H9 (cell line): Measurements from ENCODE around the gene OR51E1. TPM values are rescaled to one million over a fixed set of nuclear protein-coding genes. Genes with fewer than 3 reads are reported as not detected.

ENCODE experiments used
- DNase-seq: peaks from one replicate; pipeline ENCODE4 v3.0.0-alpha.2; 2017
- H2AFZ ChIP-seq: one replicate; pipeline ENCODE4 v1.6.1; 2013; ENCODE audit warnings: mild to moderate bottlenecking, low read length, control low read depth, moderate library complexity
- H2AK5ac ChIP-seq: 2 replicates; pipeline ENCODE4 v1.6.1; 2013; ENCODE audit warnings: low read length, control low read depth, mixed read lengths; ENCODE audit not compliant: insufficient read length
- H2BK120ac ChIP-seq: one replicate; pipeline ENCODE4 v1.6.1; 2013; ENCODE audit warnings: low read depth, mild to moderate bottlenecking, low read length, control low read depth, inconsistent platforms; ENCODE audit not compliant: poor library complexity, severe bottlenecking
- H2BK12ac ChIP-seq: 2 replicates; pipeline ENCODE4 v1.6.1; 2013; ENCODE audit warnings: low read length, control low read depth, mixed read lengths, low read depth; ENCODE audit not compliant: insufficient read length
- H2BK15ac ChIP-seq: 2 replicates; pipeline ENCODE4 v1.6.1; 2013; ENCODE audit warnings: low read depth, low read length, control low read depth
- H2BK20ac ChIP-seq: one replicate; pipeline ENCODE4 v1.6.1; 2013; ENCODE audit warnings: low read depth, mild to moderate bottlenecking, low read length, control low read depth, inconsistent platforms; ENCODE audit not compliant: poor library complexity, severe bottlenecking
- H2BK5ac ChIP-seq: 2 replicates; pipeline ENCODE4 v1.6.1; 2013; ENCODE audit warnings: low read length, control low read depth, mixed read lengths; ENCODE audit not compliant: insufficient read length
- H3K14ac ChIP-seq: 2 replicates; pipeline ENCODE4 v1.6.1; 2013; ENCODE audit warnings: low read length, control low read depth; ENCODE audit not compliant: insufficient read depth
- H3K18ac ChIP-seq: 2 replicates; pipeline ENCODE4 v1.6.1; 2013; ENCODE audit warnings: low read depth, mild to moderate bottlenecking, mixed read lengths, low read length, control low read depth; ENCODE audit not compliant: insufficient read length
- H3K23ac ChIP-seq: 2 replicates; pipeline ENCODE4 v1.6.1; 2013; ENCODE audit warnings: low read length, control low read depth, mixed read lengths, low read depth; ENCODE audit not compliant: insufficient read length
- H3K23me2 ChIP-seq: 2 replicates; pipeline ENCODE4 v1.6.1; 2013; ENCODE audit warnings: low read depth, mild to moderate bottlenecking, mixed read lengths, low read length, control low read depth; ENCODE audit not compliant: insufficient read length, poor library complexity, severe bottlenecking
- H3K27ac ChIP-seq: 2 replicates; pipeline ENCODE4 v1.5.1; 2013; ENCODE audit warnings: low read length, control low read depth, mixed read lengths, low read depth; ENCODE audit not compliant: insufficient read length
- H3K27me3 ChIP-seq: 2 replicates; pipeline ENCODE4 v1.6.1; 2013; ENCODE audit warnings: low read length, control low read depth, inconsistent platforms; ENCODE audit not compliant: insufficient read depth
- H3K4ac ChIP-seq: 2 replicates; pipeline ENCODE4 v1.6.1; 2013; ENCODE audit warnings: low read depth, mild to moderate bottlenecking, control low read depth, inconsistent platforms, low read length, moderate library complexity
- H3K4me1 ChIP-seq: 2 replicates; pipeline ENCODE4 v1.6.1; 2013; ENCODE audit warnings: low read length, control low read depth, inconsistent platforms; ENCODE audit not compliant: insufficient read depth
- H3K4me2 ChIP-seq: 2 replicates; pipeline ENCODE4 v1.6.1; 2013; ENCODE audit warnings: low read length, control low read depth, mixed read lengths; ENCODE audit not compliant: insufficient read length, insufficient read depth
- H3K56ac ChIP-seq: 2 replicates; pipeline ENCODE4 v1.6.1; 2013; ENCODE audit warnings: low read depth, mild to moderate bottlenecking, mixed read lengths, low read length, control low read depth; ENCODE audit not compliant: insufficient read length
- H3K79me1 ChIP-seq: 2 replicates; pipeline ENCODE4 v1.6.1; 2013; ENCODE audit warnings: low read depth, mild to moderate bottlenecking, moderate library complexity, low read length, control low read depth, inconsistent platforms; ENCODE audit not compliant: insufficient read depth, poor library complexity, severe bottlenecking
- H3K79me2 ChIP-seq: 2 replicates; pipeline ENCODE4 v1.6.1; 2013; ENCODE audit warnings: low read length, control low read depth, inconsistent platforms; ENCODE audit not compliant: insufficient read depth
- H3K9ac ChIP-seq: 2 replicates; pipeline ENCODE4 v1.6.1; 2013; ENCODE audit warnings: low read length, control low read depth, mixed read lengths; ENCODE audit not compliant: insufficient read length; ENCODE audit errors: extremely low read depth
- H3K9me3 ChIP-seq: one replicate; pipeline ENCODE4 v1.6.1; 2013; ENCODE audit warnings: low read depth, low read length, inconsistent platforms; ENCODE audit not compliant: control insufficient read depth
- H3T11ph ChIP-seq: one replicate; pipeline ENCODE4 v1.6.1; 2013; ENCODE audit warnings: mild to moderate bottlenecking, low read length, control low read depth, inconsistent platforms
- H4K20me1 ChIP-seq: one replicate; pipeline ENCODE4 v1.6.1; 2013; ENCODE audit not compliant: control insufficient read depth, insufficient read length, insufficient read depth
- H4K5ac ChIP-seq: 2 replicates; pipeline ENCODE4 v1.6.1; 2013; ENCODE audit warnings: low read depth, mild to moderate bottlenecking, mixed read lengths, low read length, control low read depth; ENCODE audit not compliant: insufficient read length
- H4K8ac ChIP-seq: replicated peaks from 2 replicates; pipeline ENCODE4 v1.6.1; 2013; ENCODE audit warnings: low read length, control low read depth, mixed read lengths, low read depth; ENCODE audit not compliant: insufficient read length
- H4K91ac ChIP-seq: 2 replicates; pipeline ENCODE4 v1.6.1; 2013; ENCODE audit warnings: low read depth, mild to moderate bottlenecking, moderate library complexity, mixed read lengths, low read length, control low read depth; ENCODE audit not compliant: insufficient read length
- H3K27ac Mint-ChIP-seq, 3 experiments: 2 replicates in 2 of 3; 3 replicates in 1 of 3; pipeline ENCODE4 v1.8.0; 2020 to 2021; ENCODE audit warnings: mixed read lengths in 3 of 3, mild to moderate bottlenecking in 1 of 3, moderate library complexity in 1 of 3
- H3K27me3 Mint-ChIP-seq: 2 replicates; pipeline ENCODE4 v1.8.0; 2021; ENCODE audit warnings: low read depth, mild to moderate bottlenecking, moderate library complexity, mixed read lengths
- H3K36me3 Mint-ChIP-seq, 3 experiments: 2 replicates in 2 of 3; 3 replicates in 1 of 3; pipeline ENCODE4 v1.8.0; 2020 to 2021; ENCODE audit warnings: low read depth in 3 of 3, mixed read lengths in 3 of 3; ENCODE audit not compliant: insufficient read depth in 1 of 3
- H3K4me1 Mint-ChIP-seq, 2 experiments: 2 replicates each; pipeline ENCODE4 v1.8.0; 2020; ENCODE audit warnings: mixed read lengths in 2 of 2
- H3K4me3 Mint-ChIP-seq, 2 experiments: 2 replicates in 1 of 2; 3 replicates in 1 of 2; pipeline ENCODE4 v1.8.0; 2020 to 2021; ENCODE audit warnings: mild to moderate bottlenecking in 2 of 2, mixed read lengths in 2 of 2, moderate library complexity in 1 of 2
- H3K9me3 Mint-ChIP-seq, 2 experiments: 2 replicates in 1 of 2; 3 replicates in 1 of 2; pipeline ENCODE4 v1.8.0; 2020; ENCODE audit warnings: mild to moderate bottlenecking in 2 of 2, mixed read lengths in 2 of 2, moderate library complexity in 1 of 2
- WGBS: extraction: QIAGEN DNeasy Blood & Tissue Kit; methylation state at CpG from one replicate; pipeline ENCODE4 v1.1.7; 2013; ENCODE audit warnings: missing lambda C conversion rate, low lambda C conversion rate, mixed read lengths; ENCODE audit not compliant: insufficient read length; ENCODE audit errors: extremely low coverage; 5-methylcytosine and 5-hydroxymethylcytosine counted together
- total RNA-seq: library from RNA; stranded (reverse); gene quantifications from 2 replicates; pipeline ENCODE4 v1.2.1, GENCODE V29; 2021
- TF ChIP-seq, protein P1 (sequence below): fragments of 200-600 bp; sonication (generic); conservative IDR thresholded peaks from 3 replicates; pipeline ENCODE4 v1.8.0; 2021; ENCODE audit warnings: antibody characterized with exemption, mild to moderate bottlenecking

OR51E1 gene
- total RNA-seq, 1 experiment from 2014 or later = not detected

DNA sequence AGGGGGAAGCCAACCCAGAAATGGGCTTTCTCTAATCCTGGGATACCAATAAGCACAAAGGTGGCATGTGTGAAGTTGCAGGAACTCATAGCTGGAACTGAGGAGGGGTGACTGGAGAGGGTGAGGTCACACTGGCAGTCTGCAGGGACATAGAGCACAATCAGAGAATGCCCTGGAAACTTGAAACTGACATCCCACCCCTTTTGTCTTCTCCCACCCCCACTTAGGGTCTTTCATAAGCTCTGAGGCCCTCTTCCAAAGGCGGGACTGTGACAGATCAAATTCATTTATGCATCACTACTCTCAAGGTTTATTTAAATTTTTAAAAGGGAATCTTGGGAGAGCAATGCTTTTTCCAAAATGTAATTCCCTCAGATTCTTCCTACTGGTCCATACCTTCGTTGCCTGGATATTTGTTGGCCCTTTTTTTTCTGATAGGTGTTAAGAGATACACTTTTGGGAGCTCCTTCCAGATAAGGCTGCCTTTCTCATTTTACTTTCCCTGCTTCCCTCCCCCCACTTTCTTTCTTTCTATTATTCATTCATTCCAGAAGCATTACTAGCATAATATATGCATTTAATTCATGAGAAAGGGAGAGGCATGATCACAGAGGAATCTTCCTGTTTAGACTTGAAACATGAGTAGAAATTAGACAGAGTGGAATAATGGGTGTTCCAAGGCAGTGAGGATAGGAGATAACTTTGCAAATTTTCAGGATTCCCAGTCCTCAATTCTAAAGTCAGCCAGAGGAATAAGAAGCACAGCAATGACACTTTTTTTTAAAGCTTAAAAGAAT lies 39.0 kb downstream of the OR51E1 start:
- WGBS = no CpG with 5 or more reads among the region's 2 CpGs

More for the DNA sequence above, 39.0 kb downstream of the OR51E1 start:
- no peak overlapping the region for H2BK15ac ChIP-seq
- no peak overlapping the region for H2AFZ ChIP-seq
- H3K4me1 Mint-ChIP-seq = no peaks in the 10 kb centered on the region
- TF ChIP-seq, protein P1, sequence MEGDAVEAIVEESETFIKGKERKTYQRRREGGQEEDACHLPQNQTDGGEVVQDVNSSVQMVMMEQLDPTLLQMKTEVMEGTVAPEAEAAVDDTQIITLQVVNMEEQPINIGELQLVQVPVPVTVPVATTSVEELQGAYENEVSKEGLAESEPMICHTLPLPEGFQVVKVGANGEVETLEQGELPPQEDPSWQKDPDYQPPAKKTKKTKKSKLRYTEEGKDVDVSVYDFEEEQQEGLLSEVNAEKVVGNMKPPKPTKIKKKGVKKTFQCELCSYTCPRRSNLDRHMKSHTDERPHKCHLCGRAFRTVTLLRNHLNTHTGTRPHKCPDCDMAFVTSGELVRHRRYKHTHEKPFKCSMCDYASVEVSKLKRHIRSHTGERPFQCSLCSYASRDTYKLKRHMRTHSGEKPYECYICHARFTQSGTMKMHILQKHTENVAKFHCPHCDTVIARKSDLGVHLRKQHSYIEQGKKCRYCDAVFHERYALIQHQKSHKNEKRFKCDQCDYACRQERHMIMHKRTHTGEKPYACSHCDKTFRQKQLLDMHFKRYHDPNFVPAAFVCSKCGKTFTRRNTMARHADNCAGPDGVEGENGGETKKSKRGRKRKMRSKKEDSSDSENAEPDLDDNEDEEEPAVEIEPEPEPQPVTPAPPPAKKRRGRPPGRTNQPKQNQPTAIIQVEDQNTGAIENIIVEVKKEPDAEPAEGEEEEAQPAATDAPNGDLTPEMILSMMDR = no peak
- H2BK120ac ChIP-seq = no peak overlapping the region
- no peak overlapping the region for H2BK20ac ChIP-seq
- H3K23ac ChIP-seq = no peak overlapping the region
- H3K9ac ChIP-seq = no peak overlapping the region
- H3K14ac ChIP-seq = no peak overlapping the region
- no peak overlapping the region for H3K4ac ChIP-seq
- H3K4me1 ChIP-seq = no peaks in the 10 kb centered on the region
- H2BK12ac ChIP-seq = no peak overlapping the region
- no peak overlapping the region for H3K27ac Mint-ChIP-seq
- no peak for DNase-seq
- H4K20me1 ChIP-seq = no peaks in the 10 kb centered on the region
- no peak overlapping the region for H2AK5ac ChIP-seq
- H2BK5ac ChIP-seq = no peak overlapping the region
- H3K9me3 Mint-ChIP-seq = no peaks in the 10 kb centered on the region; a peak in 1 of 5 replicates
- H3K4me2 ChIP-seq = no peak overlapping the region
- H3K27me3 Mint-ChIP-seq = no peaks in the 10 kb centered on the region
- H3K56ac ChIP-seq = no peak overlapping the region
- no peaks in the 10 kb centered on the region for H3K27me3 ChIP-seq
- no peak overlapping the region for H3T11ph ChIP-seq
- no peaks in the 10 kb centered on the region for H3K23me2 ChIP-seq
- H3K79me2 ChIP-seq = no peaks in the 10 kb centered on the region
- no peak overlapping the region for H4K91ac ChIP-seq
- no peak overlapping the region for H4K5ac ChIP-seq
- H3K36me3 Mint-ChIP-seq = no peaks in the 10 kb centered on the region
- no peak overlapping the region for H3K4me3 Mint-ChIP-seq
- no peak overlapping the region for H3K18ac ChIP-seq
- no peaks in the 10 kb centered on the region for H3K79me1 ChIP-seq
- H4K8ac ChIP-seq = no peak overlapping the region
- H3K9me3 ChIP-seq = no peaks in the 10 kb centered on the region
- H3K27ac ChIP-seq = no peak overlapping the region
